Measurements from ENCODE around the gene LIPA. TPM values are rescaled to one million over a fixed set of nuclear protein-coding genes. Genes with fewer than 3 reads are reported as not detected.
"Not testable (repeated sequence)": the region's sequence is repeated elsewhere in the genome, so short reads cannot be mapped to it uniquely, and the experiment has no call there.

The LIPA gene
- total RNA-seq (ENCODE audit: insufficient read depth, low replicate concordance) = 55.1 TPM

DNA sequence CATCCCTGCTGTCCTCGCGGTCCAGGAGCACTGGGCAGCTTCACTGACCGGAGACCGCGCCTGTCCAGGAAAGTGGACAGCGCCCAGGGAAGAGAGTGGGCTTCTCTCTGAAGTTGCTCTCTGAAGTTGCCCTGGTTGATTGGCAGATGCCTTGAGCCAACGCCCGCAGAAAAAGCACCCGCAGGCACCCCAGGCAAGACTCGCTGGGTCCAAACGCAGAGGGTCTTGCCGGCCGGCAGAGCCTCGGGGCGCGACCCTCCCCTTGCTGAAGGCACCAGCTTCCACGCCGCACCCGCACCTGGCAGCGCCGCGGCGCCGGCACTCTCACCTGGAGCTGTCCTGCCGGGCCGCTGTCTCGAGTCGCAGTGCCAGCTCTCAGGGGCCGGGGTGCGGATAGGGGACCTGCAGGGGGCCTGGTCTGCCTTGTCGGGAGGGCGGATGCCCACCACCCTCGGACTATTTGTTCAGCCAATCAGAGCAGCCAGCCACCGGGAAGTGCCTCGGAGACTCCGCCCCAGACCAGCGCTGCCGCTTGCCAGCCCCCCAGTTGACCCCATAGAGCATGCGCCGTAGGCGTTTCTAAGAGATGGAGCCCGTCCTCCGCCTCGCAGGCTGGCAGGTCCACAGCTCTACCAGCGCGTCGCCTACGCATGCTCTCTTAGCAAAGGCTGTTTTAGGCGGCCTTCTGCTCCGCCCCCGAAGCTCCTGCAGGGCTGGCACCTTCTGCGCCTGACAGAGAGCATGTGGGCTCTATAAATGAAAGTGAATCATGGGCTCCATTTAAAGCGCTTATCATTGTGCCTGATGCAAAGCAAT lies at the start of gene LIPA:
Gene LIPA, minus strand, starts transcription at position 367 of the 816 bp plus-strand sequence. CDS start 4,127 bp downstream, outside the sequence.
- DNase-seq (ENCODE audit: low spot score) = peak; percentile 99

DNA sequence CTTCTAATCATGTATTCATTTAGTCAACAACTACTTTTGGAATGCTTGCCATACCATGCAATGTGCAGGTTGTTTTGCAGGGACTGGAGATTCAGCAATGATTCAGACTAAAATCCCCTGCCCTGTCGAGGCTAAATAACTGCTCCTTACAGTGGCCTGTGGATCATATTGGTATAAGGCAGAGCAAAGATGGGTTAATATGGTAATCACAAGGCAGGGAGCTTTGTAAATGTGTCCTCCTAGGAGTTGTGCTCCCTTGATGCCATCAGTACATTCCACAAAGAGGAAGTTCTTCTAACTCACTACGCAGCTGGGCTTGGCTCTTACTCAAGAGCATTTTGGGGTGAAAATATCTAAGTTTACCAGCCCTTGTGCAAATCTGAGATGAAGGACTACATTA lies 49.7 kb upstream of the LIPA start:
- peak; percentile 62 for DNase-seq (ENCODE audit: low spot score)

GRCh38 chr10:89299031-89299430 lies 47.5 kb upstream of the LIPA start:
- no peak for DNase-seq (ENCODE audit: low spot score)

DNA sequence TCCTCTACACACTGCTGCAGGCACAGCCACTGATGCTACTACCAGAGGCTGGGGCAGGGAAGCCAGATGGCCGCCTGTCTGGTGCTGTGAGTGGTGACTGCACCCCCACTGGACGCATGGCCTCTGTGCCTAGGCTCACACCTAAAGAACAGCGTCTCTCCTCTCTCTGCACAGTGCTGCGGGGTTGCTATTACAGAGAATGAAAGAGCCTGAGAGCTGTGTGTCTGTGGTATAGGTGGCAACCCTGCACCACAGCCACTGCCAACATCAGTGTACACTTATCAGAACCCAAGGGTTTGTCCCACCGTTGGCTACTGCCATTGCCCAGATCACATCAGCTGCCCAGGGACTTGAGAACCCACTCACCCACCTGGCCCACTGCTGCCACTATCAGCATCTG lies 46.2 kb upstream of the LIPA start:
- no peak for DNase-seq (ENCODE audit: low spot score)

DNA sequence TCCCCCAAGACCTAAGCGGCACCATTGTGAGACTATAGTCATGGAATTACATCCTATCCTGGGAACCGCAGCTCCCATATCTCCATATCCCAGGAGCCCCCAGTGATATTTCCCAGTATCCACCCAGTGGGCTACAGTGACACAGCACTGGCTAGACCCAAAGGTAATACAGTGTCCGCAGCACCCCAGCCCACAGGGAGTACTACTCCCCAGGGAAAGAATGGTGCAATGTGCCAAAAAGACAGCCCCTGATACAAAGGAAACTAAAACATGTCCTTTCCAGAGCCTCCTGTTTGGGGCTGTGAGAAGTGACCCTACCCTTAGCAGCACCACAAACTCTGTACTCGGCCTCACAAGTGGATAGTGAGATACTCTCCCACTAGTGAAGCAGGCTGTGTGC lies 45.8 kb upstream of the LIPA start:
- no peak for DNase-seq (ENCODE audit: low spot score)

- peak; percentile 44 for DNase-seq (ENCODE audit: low spot score)
These were observed 44.7 kb upstream of the LIPA start for GRCh38 chr10:89296220-89296648.

DNA sequence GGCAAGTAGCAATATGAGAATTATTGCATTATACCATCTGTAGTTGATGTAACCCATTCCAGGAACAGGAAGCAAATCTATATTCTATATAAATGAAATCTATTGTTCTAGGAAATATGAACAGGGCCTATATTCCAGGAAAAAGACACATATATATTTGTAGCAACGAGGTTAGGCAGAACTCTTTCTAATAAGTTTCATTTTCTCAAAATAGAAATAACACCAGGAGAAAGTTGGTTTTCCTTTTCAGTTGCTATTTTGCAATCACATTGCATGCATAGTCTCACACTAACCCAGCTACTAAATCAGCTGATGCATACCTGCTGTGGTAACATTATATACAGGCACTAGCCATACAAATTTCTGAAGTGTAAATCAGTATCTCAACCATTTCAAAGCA lies 44.0 kb upstream of the LIPA start:
- peak; percentile 49 for DNase-seq (ENCODE audit: low spot score)

GRCh38 chr10:89294721-89295239 lies 43.2 kb upstream of the LIPA start:
- no peak for DNase-seq (ENCODE audit: low spot score)

DNA sequence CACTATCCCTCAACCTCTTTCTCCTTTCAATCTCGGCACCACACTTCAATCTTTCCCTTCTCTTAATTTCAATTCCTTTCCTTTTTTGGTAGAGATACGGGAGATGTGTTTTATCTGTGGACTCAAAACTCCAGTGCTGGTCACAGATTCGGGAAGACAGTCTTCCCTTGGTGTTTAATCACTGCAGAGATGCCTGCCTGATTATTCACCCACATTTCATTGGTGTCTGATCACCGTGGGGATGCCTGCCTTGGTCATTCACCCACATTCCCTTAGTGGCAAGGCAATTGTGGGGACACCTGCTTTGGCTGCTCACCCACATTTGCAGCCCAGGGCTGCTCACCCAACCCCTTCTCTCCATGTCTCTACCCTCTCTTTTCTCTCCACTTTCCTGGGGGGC lies 33.7 kb upstream of the LIPA start:
- not testable (repeated sequence) for DNase-seq (ENCODE audit: low spot score)

GRCh38 chr10:89284711-89285110 lies 33.1 kb upstream of the LIPA start:
- not testable (repeated sequence) for DNase-seq (ENCODE audit: low spot score)

GRCh38 chr10:89283936-89284475 lies 32.4 kb upstream of the LIPA start:
- peak; percentile 95 for DNase-seq (ENCODE audit: low spot score)

GRCh38 chr10:89283025-89283935 lies 31.7 kb upstream of the LIPA start:
- peak; percentile 57 for DNase-seq (ENCODE audit: low spot score)

GRCh38 chr10:89281606-89282395 lies 30.2 kb upstream of the LIPA start:
- DNase-seq (ENCODE audit: low spot score) = no peak

DNA sequence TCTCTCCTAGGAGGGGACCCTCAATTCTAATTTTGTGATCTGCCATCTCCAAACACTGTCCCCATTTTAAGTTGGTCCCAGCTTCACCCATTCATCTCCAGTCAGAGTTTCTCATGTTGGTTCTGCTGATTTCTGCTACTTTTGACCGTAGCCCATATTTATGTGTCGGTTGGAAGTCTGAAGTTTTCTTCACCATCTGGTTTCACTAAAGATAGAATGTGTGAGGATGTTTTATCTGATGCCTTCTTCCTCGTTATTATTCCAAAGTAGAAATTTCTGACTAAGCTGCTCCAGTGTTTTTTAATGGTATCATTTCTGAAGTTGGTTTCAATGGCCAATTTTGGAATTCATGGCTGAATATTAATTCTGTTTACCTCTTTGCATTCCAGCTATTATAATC lies 28.9 kb upstream of the LIPA start:
- DNase-seq (ENCODE audit: low spot score) = no peak

GRCh38 chr10:89279421-89279869 lies 27.9 kb upstream of the LIPA start:
- DNase-seq (ENCODE audit: low spot score) = no peak

DNA sequence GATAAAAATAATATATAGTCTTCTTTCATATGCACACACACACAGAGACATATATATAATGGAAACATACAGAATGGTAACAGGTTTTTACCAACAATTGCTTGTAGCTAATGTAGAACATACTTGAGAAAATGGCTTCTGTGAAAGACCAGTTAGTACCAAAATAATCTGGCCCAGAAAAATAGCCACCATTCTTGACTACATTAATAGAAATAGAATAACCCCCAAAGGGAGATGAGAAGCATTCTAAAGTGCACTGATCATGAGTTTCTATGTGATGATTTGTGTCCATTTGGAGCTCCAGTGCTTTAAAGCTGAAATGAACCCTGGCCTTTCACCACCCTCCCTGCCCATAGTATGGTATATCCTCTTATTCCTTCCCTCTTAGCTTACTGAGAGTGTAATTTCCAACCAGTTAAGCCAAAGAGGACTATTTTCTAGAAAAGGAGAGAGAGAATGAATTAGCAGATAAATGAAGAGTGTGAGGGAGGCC lies 27.4 kb upstream of the LIPA start:
- DNase-seq (ENCODE audit: low spot score) = no peak

DNA sequence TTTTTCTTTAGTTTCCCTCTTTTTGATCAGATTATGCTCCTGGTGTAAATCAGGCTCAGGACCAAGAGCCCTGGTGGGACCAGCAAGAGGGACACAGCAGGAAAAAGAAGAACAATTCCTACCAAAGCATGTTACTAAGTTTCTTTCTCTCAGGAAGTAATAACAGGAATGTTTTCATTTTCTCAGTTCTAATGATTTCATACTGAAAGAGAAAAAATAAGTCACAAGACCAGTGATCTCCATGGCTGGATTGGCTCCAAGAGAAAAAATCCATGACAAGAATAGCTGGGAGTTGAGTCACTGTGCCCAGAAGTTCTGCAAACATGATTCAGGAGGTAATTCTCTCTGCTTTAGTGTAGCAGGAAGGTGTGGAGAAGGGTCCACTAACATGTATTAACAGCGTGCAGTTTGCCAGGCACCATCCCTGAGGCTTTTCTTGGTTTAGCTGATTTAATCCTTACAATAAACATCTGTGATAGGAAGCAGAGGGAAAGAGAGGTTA lies 26.5 kb upstream of the LIPA start:
- peak; percentile 96 for DNase-seq (ENCODE audit: low spot score)

- DNase-seq (ENCODE audit: low spot score) = peak; percentile 72
These were observed 23.8 kb upstream of the LIPA start for GRCh38 chr10:89275383-89275782.

DNA sequence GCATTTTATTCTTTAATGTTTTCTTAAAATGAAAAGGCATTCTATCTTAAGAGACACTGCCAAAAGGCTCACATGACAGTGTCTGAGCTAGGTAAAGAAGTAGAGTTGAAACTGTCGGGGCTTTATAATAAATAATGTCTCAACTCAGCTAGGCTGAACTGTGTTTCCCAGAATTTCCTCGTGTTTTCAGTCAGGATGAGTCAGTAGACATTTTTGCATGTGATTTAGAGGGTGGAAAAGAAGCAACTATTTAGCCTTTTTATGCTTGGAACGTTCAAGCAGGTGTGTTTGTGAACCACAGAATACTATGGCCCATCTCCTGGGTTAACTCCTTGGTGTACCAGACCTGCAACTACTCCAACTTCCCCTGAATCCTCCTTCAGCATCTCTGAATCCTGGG lies 23.4 kb upstream of the LIPA start:
- DNase-seq (ENCODE audit: low spot score) = peak; percentile 59

- no peak for DNase-seq (ENCODE audit: low spot score)
These were observed 22.1 kb upstream of the LIPA start for GRCh38 chr10:89273680-89274079.

DNA sequence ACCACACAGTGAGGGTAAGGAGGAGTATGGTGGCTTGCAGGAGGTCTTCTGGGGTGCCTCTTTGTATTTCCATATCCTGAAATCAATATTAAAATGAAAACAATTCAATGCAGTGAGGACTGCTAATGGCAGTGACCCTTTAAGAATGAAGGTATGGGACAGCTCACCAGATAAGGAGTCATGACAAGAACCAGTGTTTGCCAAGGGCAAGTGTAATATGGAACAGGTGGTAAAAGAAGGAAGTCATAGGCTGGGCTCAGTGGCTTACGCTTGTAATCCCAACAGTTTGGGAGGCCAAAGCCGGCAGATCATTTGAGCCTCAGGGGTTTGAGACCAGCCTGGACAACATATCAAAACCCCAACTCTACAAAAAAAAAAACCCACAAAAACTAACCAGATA lies 20.0 kb upstream of the LIPA start:
- no peak for DNase-seq (ENCODE audit: low spot score)

Data from umbilical cord (tissue), 2 donors.